Activated naive CD8-positive, alpha-beta T cell treated with anti-CD3 and anti-CD28 coated beads, Interleukin-2, amount 10 ng/mL, durations not matched to agents 7 days and 5 days (primary cell): ENCODE results near the gene FAM83G. TPM values are rescaled to one million over a fixed set of nuclear protein-coding genes. Genes with fewer than 3 reads are reported as not detected.
"Not testable (repeated sequence)": the region's sequence is repeated elsewhere in the genome, so short reads cannot be mapped to it uniquely, and the experiment has no call there.

Experiments used
- ATAC-seq: fragments of 150-1000 bp; cut with Tn5 transposase; one replicate; pipeline ENCODE4 v1.10.0; 2021; ENCODE audit warnings: low read depth, moderate library complexity
- POLR2A ChIA-PET: fragments of 350-600 bp; sonication (Branson Sonifier 250); formaldehyde crosslinking; loops from one replicate; lab custom pipeline; 2021; ENCODE audit warnings: antibody characterized with exemption; lab: Charles Lee
- DNase-seq: peaks from one replicate; pipeline ENCODE4 v3.0.0; 2021
- H3K27ac Mint-ChIP-seq: one replicate; pipeline ENCODE4 v1.8.0; 2022; ENCODE audit warnings: mild to moderate bottlenecking, mixed read lengths
- H3K27me3 Mint-ChIP-seq: one replicate; pipeline ENCODE4 v1.8.0; 2022; ENCODE audit warnings: mild to moderate bottlenecking, moderate library complexity, mixed read lengths
- H3K36me3 Mint-ChIP-seq: one replicate; pipeline ENCODE4 v1.8.0; 2021; ENCODE audit warnings: mild to moderate bottlenecking, mixed read lengths
- H3K4me1 Mint-ChIP-seq: one replicate; pipeline ENCODE4 v1.8.0; 2021; ENCODE audit warnings: mixed read lengths
- H3K4me3 Mint-ChIP-seq: one replicate; pipeline ENCODE4 v1.8.0; 2022; ENCODE audit warnings: mild to moderate bottlenecking, moderate library complexity, mixed read lengths
- H3K9me3 Mint-ChIP-seq: one replicate; pipeline ENCODE4 v1.8.0; 2021; ENCODE audit warnings: mixed read lengths
- total RNA-seq, 2 experiments: library from RNA; stranded (reverse); gene quantifications; one replicate each; pipeline ENCODE4 v1.2.3, GENCODE V29; 2021

FAM83G gene
- total RNA-seq, 2 experiments from 2014 or later: 7.1 to 8.3 TPM

- ATAC-seq (peak; percentile 85), DNase-seq (peak; percentile 86)
- Mint-ChIP-seq H3K4me3 (no peak overlapping the region), H3K27ac (no peak overlapping the region), H3K36me3 (no peaks in the 10 kb centered on the region), H3K27me3 (no peaks in the 10 kb centered on the region), H3K4me1 (peaks cover 7% of the 10 kb centered on the region), H3K9me3 (no peaks in the 10 kb centered on the region)
- POLR2A ChIA-PET: interaction anchor here (0.6 to 1.4 kb wide), 3 partner anchors 29 to 103 kb away, joined by 3 to 9 read pairs (median 4); partner anchors contain the start of gene PRPSAP2
Observed at GRCh38 chr17:18960803-18961511, 43.6 kb downstream of the FAM83G start.

- Mint-ChIP-seq H3K27me3 (no peaks in the 10 kb centered on the region), H3K27ac (no peak overlapping the region), H3K9me3 (no peaks in the 10 kb centered on the region), H3K4me3 (no peak overlapping the region), H3K36me3 (no peaks in the 10 kb centered on the region), H3K4me1 (peaks cover 14% of the 10 kb centered on the region)
- no peak for DNase-seq
- no peak for ATAC-seq
- POLR2A ChIA-PET: no interaction called here
Observed at GRCh38 chr17:18960241-18960665, 44.3 kb downstream of the FAM83G start.

- ATAC-seq: no peak
- H3K4me3 Mint-ChIP-seq: no peak overlapping the region
- H3K27me3 Mint-ChIP-seq: no peaks in the 10 kb centered on the region
- POLR2A ChIA-PET: no interaction called here
- no peak for DNase-seq
- no peaks in the 10 kb centered on the region for H3K9me3 Mint-ChIP-seq
- peaks cover 17% of the 10 kb centered on the region for H3K4me1 Mint-ChIP-seq
- no peak overlapping the region for H3K27ac Mint-ChIP-seq
- no peaks in the 10 kb centered on the region for H3K36me3 Mint-ChIP-seq
Observed at GRCh38 chr17:18959845-18960240, 44.7 kb downstream of the FAM83G start.

- DNase-seq: no peak
- Mint-ChIP-seq H3K36me3 (no peaks in the 10 kb centered on the region), H3K4me1 (peaks cover 18% of the 10 kb centered on the region), H3K27me3 (no peaks in the 10 kb centered on the region), H3K9me3 (no peaks in the 10 kb centered on the region), H3K4me3 (no peak overlapping the region), H3K27ac (no peak overlapping the region)
- no peak for ATAC-seq
- POLR2A ChIA-PET: no interaction called here
Observed at GRCh38 chr17:18959071-18959844, 45.3 kb downstream of the FAM83G start.

- Mint-ChIP-seq H3K9me3 (no peaks in the 10 kb centered on the region), H3K36me3 (no peaks in the 10 kb centered on the region), H3K27me3 (no peaks in the 10 kb centered on the region), H3K27ac (no peak overlapping the region), H3K4me3 (no peak overlapping the region), H3K4me1 (peaks cover 22% of the 10 kb centered on the region)
- ATAC-seq (no peak), DNase-seq (no peak)
- POLR2A ChIA-PET: no interaction called here
Observed at GRCh38 chr17:18958611-18959010, 46.0 kb downstream of the FAM83G start.

GRCh38 chr17:18957831-18958230 lies 46.7 kb downstream of the FAM83G start:
- no peaks in the 10 kb centered on the region for H3K27me3 Mint-ChIP-seq
- no peak for ATAC-seq
- H3K27ac Mint-ChIP-seq: no peak overlapping the region
- H3K9me3 Mint-ChIP-seq: no peaks in the 10 kb centered on the region
- no peaks in the 10 kb centered on the region for H3K36me3 Mint-ChIP-seq
- peaks cover 22% of the 10 kb centered on the region for H3K4me1 Mint-ChIP-seq
- DNase-seq: no peak
- H3K4me3 Mint-ChIP-seq: no peak overlapping the region
- POLR2A ChIA-PET: no interaction called here

- DNase-seq (no peak), ATAC-seq (no peak)
- no peaks in the 10 kb centered on the region for H3K27me3 Mint-ChIP-seq
- no peaks in the 10 kb centered on the region for H3K9me3 Mint-ChIP-seq
- no peak overlapping the region for H3K27ac Mint-ChIP-seq
- peaks cover 22% of the 10 kb centered on the region for H3K4me1 Mint-ChIP-seq
- no peaks in the 10 kb centered on the region for H3K36me3 Mint-ChIP-seq
- H3K4me3 Mint-ChIP-seq: no peak overlapping the region
- POLR2A ChIA-PET: interaction anchor here (1.0 kb wide), 1 partner anchor 24 kb away, joined by 3 read pairs; no protein-coding TSS in a partner anchor
Observed at GRCh38 chr17:18956581-18956980, 48.0 kb downstream of the FAM83G start.

GRCh38 chr17:18956021-18956420 lies 48.5 kb downstream of the FAM83G start:
- POLR2A ChIA-PET: interaction anchor here (0.5 to 1.9 kb wide), 5 partner anchors 14 to 98 kb away, joined by 3 to 15 read pairs (median 4); partner anchors contain the start of gene PRPSAP2
- H3K4me3 Mint-ChIP-seq: peak overlapping the region; percentile 74
- peak overlapping the region; percentile 81 for H3K27ac Mint-ChIP-seq
- not testable (repeated sequence) for ATAC-seq, H3K9me3 Mint-ChIP-seq, H3K36me3 Mint-ChIP-seq, DNase-seq, H3K27me3 Mint-ChIP-seq
- peaks cover 22% of the 10 kb centered on the region for H3K4me1 Mint-ChIP-seq

- no peaks in the 10 kb centered on the region for H3K36me3 Mint-ChIP-seq
- no peak for DNase-seq
- no peaks in the 10 kb centered on the region for H3K9me3 Mint-ChIP-seq
- peaks cover 19% of the 10 kb centered on the region for H3K4me1 Mint-ChIP-seq
- POLR2A ChIA-PET: interaction anchor here (0.6 to 1.9 kb wide), 5 partner anchors 15 to 100 kb away, joined by 3 to 15 read pairs (median 5); partner anchors contain the start of gene PRPSAP2
- no peaks in the 10 kb centered on the region for H3K27me3 Mint-ChIP-seq
- peak overlapping the region; percentile 74 for H3K4me3 Mint-ChIP-seq
- peak overlapping the region; percentile 81 for H3K27ac Mint-ChIP-seq
- peak; percentile 10 for ATAC-seq
Observed at GRCh38 chr17:18955009-18955408, 49.6 kb downstream of the FAM83G start.

- Mint-ChIP-seq H3K4me1 (peaks cover 19% of the 10 kb centered on the region), H3K36me3 (no peaks in the 10 kb centered on the region), H3K9me3 (no peaks in the 10 kb centered on the region), H3K27me3 (no peaks in the 10 kb centered on the region), H3K27ac (peak overlapping the region; percentile 46), H3K4me3 (no peak overlapping the region)
- DNase-seq (no peak), ATAC-seq (no peak)
- POLR2A ChIA-PET: interaction anchor here (1.9 kb wide), 1 partner anchor 96 kb away, joined by 15 read pairs; the partner anchor contains the start of gene PRPSAP2
Observed at GRCh38 chr17:18954321-18954720, 50.2 kb downstream of the FAM83G start.

- H3K36me3 Mint-ChIP-seq: no peaks in the 10 kb centered on the region
- H3K27me3 Mint-ChIP-seq: no peaks in the 10 kb centered on the region
- H3K27ac Mint-ChIP-seq: no peak overlapping the region
- peaks cover 19% of the 10 kb centered on the region for H3K4me1 Mint-ChIP-seq
- H3K9me3 Mint-ChIP-seq: no peaks in the 10 kb centered on the region
- no peak for ATAC-seq
- DNase-seq: no peak
- POLR2A ChIA-PET: no interaction called here
- no peak overlapping the region for H3K4me3 Mint-ChIP-seq
Observed at GRCh38 chr17:18953231-18953728, 51.3 kb downstream of the FAM83G start.

GRCh38 chr17:18951941-18952842 lies 52.4 kb downstream of the FAM83G start, which contains the start of gene SLC5A10:
SLC5A10 (plus strand) TSS chr17:18952165; CDS start chr17:18952206, 41 bp downstream.
- Mint-ChIP-seq H3K27me3 (no peaks in the 10 kb centered on the region), H3K4me1 (peaks cover 17% of the 10 kb centered on the region), H3K4me3 (no peak within 1 kb of the TSS), H3K27ac (no peak within 1 kb of the TSS), H3K36me3 (no peaks in the 10 kb centered on the region), H3K9me3 (no peaks in the 10 kb centered on the region)
- POLR2A ChIA-PET: interaction anchor here (0.6 to 0.7 kb wide), 2 partner anchors 13 to 1876 kb away, joined by 3 to 5 read pairs; no protein-coding TSS in a partner anchor
- DNase-seq (no peak), ATAC-seq (no peak)
